HL-60 (cell line): Measurements from ENCODE around the gene TOP3B.
"Not testable (repeated sequence)": the region's sequence is repeated elsewhere in the genome, so short reads cannot be mapped to it uniquely, and the experiment has no call there.

Source experiments
- DNase-seq, 2 experiments: peaks; one replicate each; pipeline ENCODE4 v3.0.0-alpha.2; 2010 to 2020; ENCODE audit warnings: low read depth in 1 of 2, low spot score in 1 of 2
- H3K27ac ChIP-seq: fragments of 250-450 bp; sonication (Bioruptor Pico); replicated peaks from 2 replicates; pipeline ENCODE4 v1.5.1; 2020; ENCODE audit warnings: mild to moderate bottlenecking, moderate library complexity
- H3K27me3 ChIP-seq: fragments of 250-450 bp; sonication (Bioruptor Pico); 2 replicates; pipeline ENCODE4 v1.5.1; 2021; ENCODE audit warnings: mild to moderate bottlenecking, moderate library complexity; ENCODE audit not compliant: insufficient read depth, poor library complexity, severe bottlenecking
- H3K4me3 ChIP-seq: replicated peaks from 2 replicates; pipeline ENCODE4 v1.5.1; 2011; ENCODE audit warnings: mild to moderate bottlenecking, control low read depth, low read length; ENCODE audit not compliant: insufficient read depth
- CTCF ChIP-seq: IDR thresholded peaks from one replicate; pipeline ENCODE4 v1.5.1; 2011; ENCODE audit warnings: low read length, control low read depth, inconsistent platforms; ENCODE audit not compliant: insufficient read depth
- GABPA ChIP-seq: IDR thresholded peaks from 2 replicates; pipeline ENCODE4 v1.6.1; 2012; ENCODE audit warnings: low read depth
- POLR2AphosphoS5 ChIP-seq: IDR thresholded peaks from 2 replicates; pipeline ENCODE4 v1.6.1; 2012; ENCODE audit warnings: low read depth
- REST ChIP-seq: IDR thresholded peaks from 2 replicates; pipeline ENCODE4 v1.6.1; 2012; ENCODE audit warnings: low read depth; ENCODE audit not compliant: insufficient replicate concordance
- SPI1 ChIP-seq: IDR thresholded peaks from 2 replicates; pipeline ENCODE4 v1.6.1; 2012; ENCODE audit warnings: low read depth, mild to moderate bottlenecking, borderline replicate concordance

Gene TOP3B

GRCh38 chr22:21941921-21942320 lies 40.7 kb downstream of the TOP3B start:
- no peak for DNase-seq
- Histone ChIP-seq H3K27me3 (no peaks in the 10 kb centered on the region), H3K27ac (peak overlapping the region; percentile 50), H3K4me3 (no peak overlapping the region)
- TF ChIP-seq SPI1 (no peak), CTCF (no peak), POLR2AphosphoS5 (no peak)

GRCh38 chr22:21940521-21940920 lies 42.1 kb downstream of the TOP3B start:
- DNase-seq = peak in 1 of 2 experiments; percentile 43
- H3K27ac ChIP-seq = peak overlapping the region; percentile 79
- no peak overlapping the region for H3K4me3 ChIP-seq
- H3K27me3 ChIP-seq = no peaks in the 10 kb centered on the region
- TF ChIP-seq GABPA = no peak
- peak; percentile 38; the same call in 1 of the 2 replicates for TF ChIP-seq SPI1

GRCh38 chr22:21939935-21940334 lies 42.7 kb downstream of the TOP3B start:
- H3K27ac ChIP-seq = peak overlapping the region; percentile 79
- not testable (repeated sequence) for H3K27me3 ChIP-seq, DNase-seq, H3K4me3 ChIP-seq

GRCh38 chr22:21939461-21939913 lies 43.1 kb downstream of the TOP3B start:
- H3K27me3 ChIP-seq = no peaks in the 10 kb centered on the region
- H3K4me3 ChIP-seq = no peak overlapping the region
- H3K27ac ChIP-seq = peak overlapping the region; percentile 79
- TF ChIP-seq CTCF = no peak
- TF ChIP-seq POLR2AphosphoS5 = no peak
- peak; percentile 75 for TF ChIP-seq SPI1
- TF ChIP-seq GABPA = peak; percentile 72; the same call in 1 of the 2 replicates
- TF ChIP-seq REST = no peak
- peak; percentile 51 to 82 for DNase-seq

- Histone ChIP-seq H3K4me3 (no peak overlapping the region), H3K27me3 (no peaks in the 10 kb centered on the region), H3K27ac (peak overlapping the region; percentile 79)
- DNase-seq = no peak
- TF ChIP-seq POLR2AphosphoS5 (no peak), GABPA (no peak), CTCF (no peak), REST (no peak), SPI1 (no peak)
Measured at GRCh38 chr22:21938906-21939305, 43.7 kb downstream of the TOP3B start.
